ENCODE measurements around the gene PLAGL2.

PLAGL2 gene

GRCh38 chr20:32231847-32232246, 24.3 kb upstream of the PLAGL2 start:
- Histone ChIP-seq H3K27ac (ENCODE audit: insufficient read depth, low read length, poor library complexity, severe bottlenecking) (peak overlapping the region; percentile 59), H3K4me3 (ENCODE audit: insufficient read depth, low read depth, low read length, poor library complexity, severe bottlenecking) (no peak overlapping the region), H3K27me3 (replicated peaks; ENCODE audit: control insufficient read depth, insufficient read depth, low read length, poor library complexity, severe bottlenecking) (no peaks in the 10 kb centered on the region), H3K4me1 (ENCODE audit: control insufficient read depth, insufficient read depth, low read length, poor library complexity, severe bottlenecking) (peaks cover 15% of the 10 kb centered on the region), H3K9me3 (ENCODE audit: control insufficient read depth, low read length) (no peaks in the 10 kb centered on the region), H3K36me3 (ENCODE audit: control insufficient read depth, insufficient read depth, low read length) (peaks cover 36% of the 10 kb centered on the region)
- peak in 1 of 3 donors; percentile 29 for DNase-seq

DNA sequence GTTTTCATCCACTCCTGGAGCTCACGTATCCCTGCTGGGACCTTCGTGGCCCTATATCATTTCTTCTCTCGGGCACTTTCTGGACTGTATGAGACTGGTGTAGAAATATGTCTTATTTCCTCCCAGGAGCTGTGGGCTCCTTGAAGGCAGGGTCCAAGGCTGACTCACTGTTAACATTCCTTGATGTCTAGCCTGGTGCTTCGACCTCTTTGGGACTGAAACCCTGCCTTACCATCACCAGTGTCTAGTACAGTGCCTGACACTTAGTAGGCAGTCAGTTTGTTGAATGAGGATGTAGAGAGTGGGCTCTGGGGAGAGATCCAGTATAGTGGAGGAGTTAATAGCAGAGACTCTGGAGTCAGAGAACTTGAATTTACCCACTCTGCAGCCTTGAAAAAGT, 23.7 kb upstream of the PLAGL2 start:
- no peak for DNase-seq
- Histone ChIP-seq H3K9me3 (ENCODE audit: control insufficient read depth, low read length) (no peaks in the 10 kb centered on the region), H3K4me1 (ENCODE audit: control insufficient read depth, insufficient read depth, low read length, poor library complexity, severe bottlenecking) (peaks cover 15% of the 10 kb centered on the region), H3K27ac (ENCODE audit: insufficient read depth, low read length, poor library complexity, severe bottlenecking) (no peak overlapping the region), H3K27me3 (replicated peaks; ENCODE audit: control insufficient read depth, insufficient read depth, low read length, poor library complexity, severe bottlenecking) (no peaks in the 10 kb centered on the region), H3K36me3 (ENCODE audit: control insufficient read depth, insufficient read depth, low read length) (peaks cover 37% of the 10 kb centered on the region), H3K4me3 (ENCODE audit: insufficient read depth, low read depth, low read length, poor library complexity, severe bottlenecking) (no peak overlapping the region)

- no peaks in the 10 kb centered on the region for H3K27me3 ChIP-seq (replicated peaks; ENCODE audit: control insufficient read depth, insufficient read depth, low read length, poor library complexity, severe bottlenecking)
These were observed 23.2 kb upstream of the PLAGL2 start for GRCh38 chr20:32230707-32231106.

DNA sequence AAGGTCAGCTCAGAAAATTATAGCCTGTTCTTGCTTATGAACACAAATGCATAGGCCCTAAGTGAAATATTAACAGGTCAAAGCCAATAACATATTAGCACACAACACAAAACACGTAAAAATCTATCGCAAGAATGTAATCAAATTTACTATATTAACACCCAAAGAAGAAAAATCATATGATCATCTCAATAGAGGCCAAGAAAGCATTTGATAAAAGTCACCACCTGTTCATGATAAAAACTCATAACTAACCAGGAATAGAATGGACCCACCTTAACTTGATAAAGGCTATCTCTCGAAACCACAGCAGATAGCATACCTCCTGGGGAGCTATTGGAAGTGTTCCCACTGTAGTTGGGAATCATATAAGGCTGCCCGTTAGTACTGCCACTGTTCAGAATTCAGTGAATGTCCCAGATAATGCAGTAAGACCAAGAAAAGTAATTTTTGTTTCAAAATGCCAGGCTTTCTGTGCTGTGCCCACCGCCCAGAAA, 21.8 kb upstream of the PLAGL2 start:
- H3K9me3 ChIP-seq (ENCODE audit: control insufficient read depth, low read length), result no peaks in the 10 kb centered on the region
- no peaks in the 10 kb centered on the region for H3K27me3 ChIP-seq (replicated peaks; ENCODE audit: control insufficient read depth, insufficient read depth, low read length, poor library complexity, severe bottlenecking)
- no peak overlapping the region for H3K4me3 ChIP-seq (ENCODE audit: insufficient read depth, low read depth, low read length, poor library complexity, severe bottlenecking)
- no peak for DNase-seq
- H3K4me1 ChIP-seq (ENCODE audit: control insufficient read depth, insufficient read depth, low read length, poor library complexity, severe bottlenecking), result peaks cover 15% of the 10 kb centered on the region
- H3K27ac ChIP-seq (ENCODE audit: insufficient read depth, low read length, poor library complexity, severe bottlenecking), result no peak overlapping the region
- peaks cover 21% of the 10 kb centered on the region for H3K36me3 ChIP-seq (ENCODE audit: control insufficient read depth, insufficient read depth, low read length)

More at GRCh38 chr20:32230707-32231106, 23.2 kb upstream of the PLAGL2 start:
- Histone ChIP-seq H3K4me1 (ENCODE audit: control insufficient read depth, insufficient read depth, low read length, poor library complexity, severe bottlenecking) (peaks cover 15% of the 10 kb centered on the region), H3K36me3 (ENCODE audit: control insufficient read depth, insufficient read depth, low read length) (peaks cover 35% of the 10 kb centered on the region), H3K9me3 (ENCODE audit: control insufficient read depth, low read length) (no peaks in the 10 kb centered on the region), H3K4me3 (ENCODE audit: insufficient read depth, low read depth, low read length, poor library complexity, severe bottlenecking) (no peak overlapping the region), H3K27ac (ENCODE audit: insufficient read depth, low read length, poor library complexity, severe bottlenecking) (no peak overlapping the region)
- no peak for DNase-seq

DNA sequence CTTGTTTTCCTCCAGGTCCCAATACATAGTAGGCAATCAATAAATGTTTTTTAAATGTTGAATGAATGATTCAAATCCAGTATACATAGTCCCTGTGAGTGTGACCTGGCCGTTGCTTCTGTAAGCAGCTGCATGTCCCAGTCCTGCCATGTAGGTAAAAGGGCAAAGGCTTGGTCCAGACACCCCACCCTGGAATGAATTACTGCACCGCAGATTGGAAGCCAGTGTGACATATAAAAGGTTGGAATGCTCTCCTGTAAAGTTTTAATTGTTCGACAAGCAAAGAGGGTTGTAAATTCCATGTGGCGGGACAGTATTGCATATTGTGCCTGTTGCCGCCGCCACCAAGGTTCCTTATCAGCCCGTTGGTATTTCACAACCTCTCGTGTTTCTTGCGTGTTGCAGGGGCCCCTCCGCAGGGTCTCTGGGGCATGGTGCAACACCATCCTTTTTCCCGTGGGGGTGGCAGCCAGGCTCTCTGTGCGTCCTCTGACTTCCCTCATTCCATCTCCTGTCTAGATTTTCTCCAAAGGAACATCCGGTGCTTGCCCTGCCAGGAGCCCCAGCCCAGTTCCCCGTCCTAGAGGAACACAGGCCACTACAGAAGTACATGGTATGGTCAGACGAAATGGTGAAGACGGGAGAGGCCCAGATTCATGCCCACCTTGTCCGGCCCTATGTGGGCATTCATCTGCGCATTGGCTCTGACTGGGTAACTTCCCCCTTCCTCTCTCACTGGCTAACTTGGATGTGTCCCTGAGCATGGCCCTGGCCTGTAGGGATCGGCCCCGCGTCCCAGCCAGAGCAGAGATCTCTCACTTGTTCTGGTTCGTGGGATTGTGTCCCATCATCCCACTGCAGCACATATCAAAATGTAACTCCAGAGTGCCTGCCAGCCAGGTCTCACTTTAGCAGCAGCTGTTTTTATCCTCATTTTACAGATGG, 20.5 kb upstream of the PLAGL2 start:
- no peaks in the 10 kb centered on the region for H3K27me3 ChIP-seq (replicated peaks; ENCODE audit: control insufficient read depth, insufficient read depth, low read length, poor library complexity, severe bottlenecking)
- H3K9me3 ChIP-seq (ENCODE audit: control insufficient read depth, low read length), result no peaks in the 10 kb centered on the region
- no peak for DNase-seq
- H3K27ac ChIP-seq (ENCODE audit: insufficient read depth, low read length, poor library complexity, severe bottlenecking), result no peak overlapping the region
- H3K4me3 ChIP-seq (ENCODE audit: insufficient read depth, low read depth, low read length, poor library complexity, severe bottlenecking), result no peak overlapping the region
- peaks cover 23% of the 10 kb centered on the region for H3K36me3 ChIP-seq (ENCODE audit: control insufficient read depth, insufficient read depth, low read length)
- H3K4me1 ChIP-seq (ENCODE audit: control insufficient read depth, insufficient read depth, low read length, poor library complexity, severe bottlenecking), result peaks cover 14% of the 10 kb centered on the region

DNA sequence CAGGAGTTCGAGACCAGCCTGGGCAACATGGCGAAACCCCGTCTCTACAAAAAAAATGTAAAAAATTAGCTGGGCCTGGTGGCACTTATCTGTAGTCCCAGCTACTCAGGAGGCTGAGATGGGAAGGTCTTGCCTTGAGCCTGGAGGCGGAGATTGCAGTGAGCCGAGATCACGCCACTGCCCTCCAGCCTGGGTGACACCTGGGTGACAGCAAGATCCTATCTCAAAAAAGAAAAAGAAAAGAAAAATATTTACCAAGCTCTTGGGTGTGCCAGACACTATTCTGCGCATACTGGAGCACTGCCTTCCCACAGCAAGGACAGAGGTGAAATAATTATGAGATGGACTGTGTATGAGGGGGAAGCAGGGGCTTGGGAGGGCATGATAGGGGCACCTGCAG, 19.8 kb upstream of the PLAGL2 start:
- Histone ChIP-seq H3K4me1 (ENCODE audit: control insufficient read depth, insufficient read depth, low read length, poor library complexity, severe bottlenecking) (peaks cover 7% of the 10 kb centered on the region), H3K27ac (ENCODE audit: insufficient read depth, low read length, poor library complexity, severe bottlenecking) (no peak overlapping the region), H3K36me3 (ENCODE audit: control insufficient read depth, insufficient read depth, low read length) (peaks cover 26% of the 10 kb centered on the region)

DNA sequence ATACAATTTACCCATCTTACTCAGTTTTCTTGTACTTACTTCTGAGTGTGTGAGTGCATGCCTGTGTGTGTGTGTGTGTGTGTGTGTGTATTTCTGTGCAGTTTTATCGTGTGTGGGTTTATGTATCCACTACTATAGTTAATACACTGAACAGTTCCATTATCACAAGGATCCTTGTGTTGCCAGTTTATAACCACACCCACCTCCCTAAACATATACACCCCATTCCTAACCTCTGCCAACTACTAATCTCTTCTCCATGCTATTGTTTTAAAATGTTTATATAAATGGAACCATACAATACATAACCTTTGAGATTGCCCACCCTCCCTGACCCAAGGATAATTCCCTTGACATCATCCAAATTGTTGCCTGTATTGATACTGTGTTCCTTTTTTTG, 18.8 kb upstream of the PLAGL2 start:
- no peak for DNase-seq
- no peaks in the 10 kb centered on the region for H3K9me3 ChIP-seq (ENCODE audit: control insufficient read depth, low read length)
- peaks cover 31% of the 10 kb centered on the region for H3K36me3 ChIP-seq (ENCODE audit: control insufficient read depth, insufficient read depth, low read length)
- no peaks in the 10 kb centered on the region for H3K27me3 ChIP-seq (replicated peaks; ENCODE audit: control insufficient read depth, insufficient read depth, low read length, poor library complexity, severe bottlenecking)
- no peak overlapping the region for H3K27ac ChIP-seq (ENCODE audit: insufficient read depth, low read length, poor library complexity, severe bottlenecking)
- H3K4me3 ChIP-seq (ENCODE audit: insufficient read depth, low read depth, low read length, poor library complexity, severe bottlenecking), result no peak overlapping the region
- no peaks in the 10 kb centered on the region for H3K4me1 ChIP-seq (ENCODE audit: control insufficient read depth, insufficient read depth, low read length, poor library complexity, severe bottlenecking)

More for the DNA sequence above, 19.8 kb upstream of the PLAGL2 start:
- Histone ChIP-seq H3K4me3 (ENCODE audit: insufficient read depth, low read depth, low read length, poor library complexity, severe bottlenecking) (no peak overlapping the region), H3K27me3 (replicated peaks; ENCODE audit: control insufficient read depth, insufficient read depth, low read length, poor library complexity, severe bottlenecking) (no peaks in the 10 kb centered on the region), H3K9me3 (ENCODE audit: control insufficient read depth, low read length) (no peaks in the 10 kb centered on the region)
- DNase-seq, result no peak

GRCh38 chr20:32224463-32224862, 16.9 kb upstream of the PLAGL2 start:
- Histone ChIP-seq H3K27me3 (replicated peaks; ENCODE audit: control insufficient read depth, insufficient read depth, low read length, poor library complexity, severe bottlenecking) (no peaks in the 10 kb centered on the region), H3K4me1 (ENCODE audit: control insufficient read depth, insufficient read depth, low read length, poor library complexity, severe bottlenecking) (no peaks in the 10 kb centered on the region), H3K27ac (ENCODE audit: insufficient read depth, low read length, poor library complexity, severe bottlenecking) (no peak overlapping the region), H3K36me3 (ENCODE audit: control insufficient read depth, insufficient read depth, low read length) (peaks cover 39% of the 10 kb centered on the region), H3K4me3 (ENCODE audit: insufficient read depth, low read depth, low read length, poor library complexity, severe bottlenecking) (no peak overlapping the region), H3K9me3 (ENCODE audit: control insufficient read depth, low read length) (no peaks in the 10 kb centered on the region)
- DNase-seq, result no peak

DNA sequence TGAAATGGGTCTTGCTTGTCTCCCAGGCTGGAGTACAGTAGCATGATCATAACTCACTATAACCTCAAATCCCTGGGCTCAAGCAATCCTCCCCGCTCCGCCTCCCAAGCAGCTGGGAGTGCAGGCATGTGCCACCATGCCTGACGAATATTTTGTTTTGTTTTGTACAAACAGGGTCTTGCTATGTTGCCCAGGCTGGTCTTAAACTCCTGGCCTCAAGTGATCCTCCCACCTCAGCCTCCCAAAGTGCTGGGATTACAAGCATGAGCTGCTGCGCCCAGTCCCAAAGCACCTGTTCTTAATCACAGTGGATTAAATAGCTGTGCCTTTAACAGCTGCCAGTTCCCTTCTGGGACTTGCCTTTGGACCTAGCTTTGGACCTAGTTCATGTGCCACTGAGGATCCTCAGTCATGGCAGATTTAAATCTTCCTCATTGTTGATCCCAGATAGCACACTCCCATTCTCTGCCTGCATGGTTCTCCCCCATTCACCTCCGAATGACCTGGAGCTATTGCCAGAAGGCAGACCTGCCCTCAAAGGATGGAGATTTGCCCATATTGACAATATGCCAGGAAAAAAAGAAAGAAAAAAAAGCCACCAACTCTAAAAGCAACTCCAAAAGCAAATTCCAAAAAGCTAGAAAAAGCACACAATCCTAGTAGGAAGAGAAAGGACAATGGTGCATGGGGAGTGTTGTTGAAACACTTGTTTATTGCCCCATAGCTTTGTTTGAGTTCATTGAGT, 10.8 kb upstream of the PLAGL2 start:
- H3K4me1 ChIP-seq (ENCODE audit: control insufficient read depth, insufficient read depth, low read length, poor library complexity, severe bottlenecking), result no peaks in the 10 kb centered on the region
- no peaks in the 10 kb centered on the region for H3K9me3 ChIP-seq (ENCODE audit: control insufficient read depth, low read length)
- no peak overlapping the region for H3K27ac ChIP-seq (ENCODE audit: insufficient read depth, low read length, poor library complexity, severe bottlenecking)
- no peak overlapping the region for H3K4me3 ChIP-seq (ENCODE audit: insufficient read depth, low read depth, low read length, poor library complexity, severe bottlenecking)
- H3K27me3 ChIP-seq (replicated peaks; ENCODE audit: control insufficient read depth, insufficient read depth, low read length, poor library complexity, severe bottlenecking), result no peaks in the 10 kb centered on the region
- DNase-seq, result no peak
- peaks cover 54% of the 10 kb centered on the region for H3K36me3 ChIP-seq (ENCODE audit: control insufficient read depth, insufficient read depth, low read length)

Data from effector memory CD4-positive, alpha-beta T cell (primary cell).